ENCODE measurements around the gene CAPZA1. TPM values are rescaled to one million over a fixed set of nuclear protein-coding genes. Genes with fewer than 3 reads are reported as not detected.
A peak's percentile ranks its signal among the peaks of the same experiment; 100 is the strongest.

The CAPZA1 gene
- 177 and 196 TPM in 2 replicates for total RNA-seq
- polyA plus RNA-seq, result 95.9 and 109 TPM in 2 replicates

GRCh38 chr1:112619518-112620376, at the start of gene CAPZA1:
TSS of gene CAPZA1 (plus strand) at chr1:112619832. CDS start at chr1:112619845, 13 bp downstream.
- no peak for TF ChIP-seq EZH2phosphoT487 (IDR thresholded peaks at IDR 0.05; ENCODE audit: low read depth, severe bottlenecking, unreplicated experiment)
- TF ChIP-seq EZH2 (IDR thresholded peaks at IDR 0.05; ENCODE audit: borderline replicate concordance), result no peak
- TF ChIP-seq, protein P1, sequence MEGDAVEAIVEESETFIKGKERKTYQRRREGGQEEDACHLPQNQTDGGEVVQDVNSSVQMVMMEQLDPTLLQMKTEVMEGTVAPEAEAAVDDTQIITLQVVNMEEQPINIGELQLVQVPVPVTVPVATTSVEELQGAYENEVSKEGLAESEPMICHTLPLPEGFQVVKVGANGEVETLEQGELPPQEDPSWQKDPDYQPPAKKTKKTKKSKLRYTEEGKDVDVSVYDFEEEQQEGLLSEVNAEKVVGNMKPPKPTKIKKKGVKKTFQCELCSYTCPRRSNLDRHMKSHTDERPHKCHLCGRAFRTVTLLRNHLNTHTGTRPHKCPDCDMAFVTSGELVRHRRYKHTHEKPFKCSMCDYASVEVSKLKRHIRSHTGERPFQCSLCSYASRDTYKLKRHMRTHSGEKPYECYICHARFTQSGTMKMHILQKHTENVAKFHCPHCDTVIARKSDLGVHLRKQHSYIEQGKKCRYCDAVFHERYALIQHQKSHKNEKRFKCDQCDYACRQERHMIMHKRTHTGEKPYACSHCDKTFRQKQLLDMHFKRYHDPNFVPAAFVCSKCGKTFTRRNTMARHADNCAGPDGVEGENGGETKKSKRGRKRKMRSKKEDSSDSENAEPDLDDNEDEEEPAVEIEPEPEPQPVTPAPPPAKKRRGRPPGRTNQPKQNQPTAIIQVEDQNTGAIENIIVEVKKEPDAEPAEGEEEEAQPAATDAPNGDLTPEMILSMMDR (IDR thresholded peaks at IDR 0.05; ENCODE audit: poor library complexity), result no peak
- H4K20me1 ChIP-seq (ENCODE audit: insufficient read depth, poor library complexity, severe bottlenecking), result peaks cover 35% of the 10 kb centered on the region
- peaks cover 25% of the 10 kb centered on the region for H3K4me1 ChIP-seq (ENCODE audit: insufficient read depth)
- H2AFZ ChIP-seq, result peak within 1 kb of the TSS; percentile 75
- H3K9me2 ChIP-seq (replicated peaks; ENCODE audit: insufficient read depth), result no peaks in the 10 kb centered on the region
- H3K27me3 ChIP-seq, result no peaks in the 10 kb centered on the region
- peak within 1 kb of the TSS; percentile 74 for H3K4me3 ChIP-seq
- peak within 1 kb of the TSS; percentile 87 for H3K4me2 ChIP-seq
- peak within 1 kb of the TSS; percentile 100 for H3K27ac ChIP-seq
- peak; percentile 96 for DNase-seq (ENCODE audit: low spot score)
- under 1% methylated on average over 50 of the region's 50 CpGs for WGBS (ENCODE audit: low lambda C conversion rate, missing lambda C conversion rate)
- H3K79me2 ChIP-seq, result peaks cover 87% of the 10 kb centered on the region
- H3K36me3 ChIP-seq (replicated peaks; ENCODE audit: insufficient read depth, low read depth), result no peaks in the 10 kb centered on the region
- H3K9me3 ChIP-seq (ENCODE audit: low read depth), result no peaks in the 10 kb centered on the region

- Histone ChIP-seq H3K27ac (no peak overlapping the region), H3K4me1 (ENCODE audit: insufficient read depth) (no peaks in the 10 kb centered on the region), H2AFZ (no peak overlapping the region)
These were observed 44.4 kb upstream of the CAPZA1 start for GRCh38 chr1:112575154-112575804.

DNA sequence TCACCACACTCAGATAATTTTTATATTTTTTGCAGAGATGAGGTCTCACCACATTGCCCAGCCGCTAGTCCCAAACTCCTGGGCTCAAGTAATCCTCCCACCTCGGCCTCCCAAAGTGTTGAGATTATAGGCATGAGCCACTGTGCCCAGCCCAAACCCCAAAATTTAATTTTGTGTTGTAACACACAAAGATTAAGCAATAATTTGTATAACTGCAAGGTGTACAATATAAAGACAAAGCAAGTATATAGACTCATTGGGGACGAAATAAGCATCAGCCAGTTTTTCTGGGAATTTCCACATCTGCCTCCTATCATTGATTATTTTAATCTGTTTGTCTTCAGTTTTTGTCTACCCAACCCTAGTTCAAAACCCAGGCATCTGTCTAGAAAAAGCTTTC, 43.4 kb upstream of the CAPZA1 start:
- Histone ChIP-seq H3K36me3 (replicated peaks; ENCODE audit: insufficient read depth, low read depth) (no peaks in the 10 kb centered on the region), H3K4me2 (no peak overlapping the region), H3K79me2 (no peaks in the 10 kb centered on the region), H3K9me3 (ENCODE audit: low read depth) (no peaks in the 10 kb centered on the region), H3K4me3 (no peak overlapping the region), H4K20me1 (ENCODE audit: insufficient read depth, poor library complexity, severe bottlenecking) (no peaks in the 10 kb centered on the region), H3K27me3 (no peaks in the 10 kb centered on the region), H3K27ac (no peak overlapping the region), H3K9me2 (replicated peaks; ENCODE audit: insufficient read depth) (no peaks in the 10 kb centered on the region), H2AFZ (no peak overlapping the region), H3K4me1 (ENCODE audit: insufficient read depth) (no peaks in the 10 kb centered on the region)
- no peak for DNase-seq (ENCODE audit: low spot score)
- WGBS (ENCODE audit: low lambda C conversion rate, missing lambda C conversion rate), result 97% methylated on average over 3 of the region's 3 CpGs
- TF ChIP-seq EZH2 (IDR thresholded peaks at IDR 0.05; ENCODE audit: borderline replicate concordance) (no peak), EZH2phosphoT487 (IDR thresholded peaks at IDR 0.05; ENCODE audit: low read depth, severe bottlenecking, unreplicated experiment) (no peak)
- TF ChIP-seq, protein P1 (IDR thresholded peaks at IDR 0.05; ENCODE audit: poor library complexity), result no peak

More at GRCh38 chr1:112575154-112575804, 44.4 kb upstream of the CAPZA1 start:
- no peaks in the 10 kb centered on the region for H3K27me3 ChIP-seq
- peak; percentile 56 for DNase-seq (ENCODE audit: low spot score)
- H3K4me3 ChIP-seq, result no peak overlapping the region
- TF ChIP-seq EZH2phosphoT487 (IDR thresholded peaks at IDR 0.05; ENCODE audit: low read depth, severe bottlenecking, unreplicated experiment), result no peak
- no peak for TF ChIP-seq EZH2 (IDR thresholded peaks at IDR 0.05; ENCODE audit: borderline replicate concordance)
- TF ChIP-seq, protein P1 (IDR thresholded peaks at IDR 0.05; ENCODE audit: poor library complexity), result no peak
- no peaks in the 10 kb centered on the region for H3K36me3 ChIP-seq (replicated peaks; ENCODE audit: insufficient read depth, low read depth)
- no peak overlapping the region for H3K4me2 ChIP-seq
- H4K20me1 ChIP-seq (ENCODE audit: insufficient read depth, poor library complexity, severe bottlenecking), result no peaks in the 10 kb centered on the region
- H3K9me3 ChIP-seq (ENCODE audit: low read depth), result no peaks in the 10 kb centered on the region
- H3K79me2 ChIP-seq, result no peaks in the 10 kb centered on the region
- no peaks in the 10 kb centered on the region for H3K9me2 ChIP-seq (replicated peaks; ENCODE audit: insufficient read depth)
- 86% methylated on average over 8 of the region's 8 CpGs for WGBS (ENCODE audit: low lambda C conversion rate, missing lambda C conversion rate)

Measured in hepatocyte (in vitro differentiated cells).